Fibroblast of skin of right quadriceps (primary cell): ENCODE data around the gene VTN.

Experiments
- DNase-seq: peaks from one replicate; pipeline ENCODE4 v3.0.0-alpha.2; 2013

Gene VTN

DNA sequence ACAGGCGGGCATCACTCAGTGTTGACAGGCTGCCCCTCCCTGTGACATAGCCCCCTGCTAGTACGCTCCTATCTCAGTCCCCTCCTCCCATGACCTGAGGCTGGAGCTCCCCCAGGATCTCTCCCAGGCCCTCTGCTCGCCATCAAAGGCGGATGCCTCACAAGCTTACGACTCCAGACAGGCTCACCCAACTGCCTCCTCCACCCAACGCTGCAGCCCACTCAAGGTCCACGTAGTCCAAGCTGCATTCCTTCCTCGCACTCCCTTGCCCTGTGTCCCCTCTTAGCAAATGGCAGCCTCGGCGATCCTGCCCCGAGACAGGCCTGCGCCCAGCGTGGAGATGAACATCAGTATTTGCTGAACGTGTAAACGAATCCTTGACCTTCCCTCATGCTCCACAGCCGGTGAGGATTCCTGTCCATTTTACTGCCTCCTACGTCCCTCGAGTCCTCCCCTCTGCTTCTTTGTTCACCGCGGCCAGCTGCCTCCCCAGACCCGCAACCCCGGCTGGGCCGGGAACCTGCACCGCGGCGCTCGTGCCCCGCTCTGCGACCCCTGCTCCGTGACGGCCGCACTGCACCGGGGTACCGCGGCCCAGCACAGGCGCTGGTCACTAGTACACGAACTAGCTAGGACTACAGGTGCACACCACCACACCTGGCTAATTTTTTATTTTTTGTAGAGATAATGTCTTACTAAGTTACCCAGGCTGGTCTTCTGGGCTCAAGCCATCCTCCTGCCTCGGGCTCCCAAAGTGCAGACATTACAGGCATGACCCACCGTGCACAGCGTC lies 51.9 kb downstream of the VTN start:
- no peak for DNase-seq
